DMS 273 (cell line): ENCODE results near the gene GLDN.

Source experiments
- DNase-seq: peaks from one replicate; lab custom pipeline; 2025; ENCODE audit not compliant: unreplicated experiment; lab: John Stamatoyannopoulos, UW

Gene GLDN

GRCh38 chr15:51356147-51356546, 14.7 kb downstream of the GLDN start:
- no peak for DNase-seq

- DNase-seq = no peak
Measured at GRCh38 chr15:51356983-51357382, 15.5 kb downstream of the GLDN start.

- no peak for DNase-seq
Measured at GRCh38 chr15:51359981-51360380, 18.5 kb downstream of the GLDN start.

- no peak for DNase-seq
Measured at GRCh38 chr15:51363383-51363782, 21.9 kb downstream of the GLDN start.

GRCh38 chr15:51365417-51365816, 24.0 kb downstream of the GLDN start:
- no peak for DNase-seq

- DNase-seq = no peak
Measured at GRCh38 chr15:51366071-51366470, 24.6 kb downstream of the GLDN start.

- peak; percentile 3 for DNase-seq
Measured at GRCh38 chr15:51366920-51367319, 25.5 kb downstream of the GLDN start.

GRCh38 chr15:51367322-51367976, 26.0 kb downstream of the GLDN start:
- no peak for DNase-seq

- no peak for DNase-seq
Measured at GRCh38 chr15:51368307-51368706, 26.9 kb downstream of the GLDN start.

GRCh38 chr15:51368751-51369450, 27.4 kb downstream of the GLDN start:
- no peak for DNase-seq

- no peak for DNase-seq
Measured at GRCh38 chr15:51369451-51369761, 28.0 kb downstream of the GLDN start.

- no peak for DNase-seq
Measured at GRCh38 chr15:51371266-51371665, 29.8 kb downstream of the GLDN start.

- no peak for DNase-seq
Measured at GRCh38 chr15:51374131-51374530, 32.7 kb downstream of the GLDN start.

GRCh38 chr15:51375966-51376640, 34.6 kb downstream of the GLDN start:
- no peak for DNase-seq

GRCh38 chr15:51377038-51377786, 35.8 kb downstream of the GLDN start:
- no peak for DNase-seq

- DNase-seq = no peak
Measured at GRCh38 chr15:51378406-51378805, 37.0 kb downstream of the GLDN start.

GRCh38 chr15:51379390-51379789, 37.9 kb downstream of the GLDN start:
- no peak for DNase-seq

- peak; percentile 76 for DNase-seq
Measured at GRCh38 chr15:51380999-51381806, 39.7 kb downstream of the GLDN start.

- DNase-seq = peak; percentile 62
Measured at GRCh38 chr15:51382787-51383186, 41.3 kb downstream of the GLDN start.

- DNase-seq = no peak
Measured at GRCh38 chr15:51386029-51386428, 44.6 kb downstream of the GLDN start.

GRCh38 chr15:51386486-51386885, 45.0 kb downstream of the GLDN start:
- no peak for DNase-seq
